ENCODE results near the gene ADNP2. TPM values are rescaled to one million over a fixed set of nuclear protein-coding genes. Genes with fewer than 3 reads are reported as not detected.

The ADNP2 gene
- total RNA-seq, 1 experiment from 2014 or later, result 12.6 TPM

DNA sequence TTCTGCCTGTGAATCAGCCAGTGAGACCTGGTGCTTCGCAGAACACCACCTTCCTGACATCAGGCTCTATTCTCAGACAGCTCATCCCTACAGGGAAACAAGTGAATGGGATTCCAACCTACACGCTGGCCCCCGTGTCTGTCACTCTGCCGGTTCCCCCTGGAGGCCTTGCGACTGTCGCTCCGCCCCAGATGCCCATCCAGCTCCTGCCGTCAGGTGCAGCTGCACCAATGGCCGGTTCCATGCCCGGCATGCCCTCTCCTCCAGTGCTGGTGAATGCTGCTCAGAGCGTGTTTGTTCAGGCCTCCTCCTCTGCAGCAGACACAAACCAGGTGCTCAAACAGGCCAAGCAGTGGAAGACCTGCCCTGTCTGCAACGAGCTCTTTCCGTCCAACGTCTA is 28.1 kb downstream of the ADNP2 start:
- H3K36me3 ChIP-seq (ENCODE audit: low read depth), result peaks cover 49% of the 10 kb centered on the region

GRCh38 chr18:80137976-80138375 is 28.9 kb downstream of the ADNP2 start:
- Histone ChIP-seq H3F3A (ENCODE audit: insufficient read depth, low read depth) (no peaks in the 10 kb centered on the region), H4K20me1 (ENCODE audit: insufficient read depth) (peaks cover 9% of the 10 kb centered on the region), H3K4me2 (no peak overlapping the region), H2AFZ (no peak overlapping the region), H3K36me3 (ENCODE audit: low read depth) (peaks cover 45% of the 10 kb centered on the region), H3K9me3 (ENCODE audit: insufficient read depth, low read depth) (no peaks in the 10 kb centered on the region), H3K27me3 (ENCODE audit: insufficient read depth, low read depth) (no peaks in the 10 kb centered on the region), H3K9me2 (ENCODE audit: insufficient read depth) (no peaks in the 10 kb centered on the region), H3K4me1 (replicated peaks; ENCODE audit: insufficient read depth) (no peaks in the 10 kb centered on the region), H3K4me3 (no peak overlapping the region), H3K27ac (no peak overlapping the region), H3K79me2 (ENCODE audit: low read depth) (no peaks in the 10 kb centered on the region)
- POLR2A ChIA-PET (ENCODE audit: unreplicated experiment), result no interaction called here
- no peak for DNase-seq
- TF ChIP-seq, protein P1, sequence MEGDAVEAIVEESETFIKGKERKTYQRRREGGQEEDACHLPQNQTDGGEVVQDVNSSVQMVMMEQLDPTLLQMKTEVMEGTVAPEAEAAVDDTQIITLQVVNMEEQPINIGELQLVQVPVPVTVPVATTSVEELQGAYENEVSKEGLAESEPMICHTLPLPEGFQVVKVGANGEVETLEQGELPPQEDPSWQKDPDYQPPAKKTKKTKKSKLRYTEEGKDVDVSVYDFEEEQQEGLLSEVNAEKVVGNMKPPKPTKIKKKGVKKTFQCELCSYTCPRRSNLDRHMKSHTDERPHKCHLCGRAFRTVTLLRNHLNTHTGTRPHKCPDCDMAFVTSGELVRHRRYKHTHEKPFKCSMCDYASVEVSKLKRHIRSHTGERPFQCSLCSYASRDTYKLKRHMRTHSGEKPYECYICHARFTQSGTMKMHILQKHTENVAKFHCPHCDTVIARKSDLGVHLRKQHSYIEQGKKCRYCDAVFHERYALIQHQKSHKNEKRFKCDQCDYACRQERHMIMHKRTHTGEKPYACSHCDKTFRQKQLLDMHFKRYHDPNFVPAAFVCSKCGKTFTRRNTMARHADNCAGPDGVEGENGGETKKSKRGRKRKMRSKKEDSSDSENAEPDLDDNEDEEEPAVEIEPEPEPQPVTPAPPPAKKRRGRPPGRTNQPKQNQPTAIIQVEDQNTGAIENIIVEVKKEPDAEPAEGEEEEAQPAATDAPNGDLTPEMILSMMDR (conservative IDR thresholded peaks at IDR 0.05), result no peak
- no peak for TF ChIP-seq EZH2 (IDR thresholded peaks at IDR 0.05; ENCODE audit: low read depth)
- no TSS peak for BruUV-seq (replicated peaks)
- CTCF ChIA-PET, result no interaction called here
- intact Hi-C loops (cut with micrococcal nuclease; ENCODE audit: unreplicated experiment), result no loop called here

More for the DNA sequence above, 28.1 kb downstream of the ADNP2 start:
- no peak overlapping the region for H3K27ac ChIP-seq
- no peak for DNase-seq
- intact Hi-C loops (cut with micrococcal nuclease; ENCODE audit: unreplicated experiment), result no loop called here
- POLR2A ChIA-PET (ENCODE audit: unreplicated experiment), result no interaction called here
- no peak overlapping the region for H3K4me3 ChIP-seq
- H3K9me2 ChIP-seq (ENCODE audit: insufficient read depth), result no peaks in the 10 kb centered on the region
- TF ChIP-seq, protein P1 (conservative IDR thresholded peaks at IDR 0.05), result no peak
- no peak for TF ChIP-seq EZH2 (IDR thresholded peaks at IDR 0.05; ENCODE audit: low read depth)
- H3K79me2 ChIP-seq (ENCODE audit: low read depth), result peaks cover 2% of the 10 kb centered on the region; the same call in 1 of the 2 replicates
- no peak overlapping the region for H3K4me2 ChIP-seq
- no peaks in the 10 kb centered on the region for H3K4me1 ChIP-seq (replicated peaks; ENCODE audit: insufficient read depth)
- H3K27me3 ChIP-seq (ENCODE audit: insufficient read depth, low read depth), result no peaks in the 10 kb centered on the region
- BruUV-seq (replicated peaks), result no TSS peak
- CTCF ChIA-PET, result no interaction called here
- no peaks in the 10 kb centered on the region for H3F3A ChIP-seq (ENCODE audit: insufficient read depth, low read depth)
- no peaks in the 10 kb centered on the region for H3K9me3 ChIP-seq (ENCODE audit: insufficient read depth, low read depth)
- no peak overlapping the region for H2AFZ ChIP-seq
- H4K20me1 ChIP-seq (ENCODE audit: insufficient read depth), result peaks cover 10% of the 10 kb centered on the region

- intact Hi-C loops (cut with micrococcal nuclease; ENCODE audit: unreplicated experiment), result no loop called here
- no TSS peak for BruUV-seq (replicated peaks)
- CTCF ChIA-PET, result interaction anchor here (0.7 kb wide), 1 partner anchor 682 kb away, joined by 3 read pairs; no protein-coding TSS in a partner anchor
Observed at GRCh38 chr18:80140455-80140985, 31.5 kb downstream of the ADNP2 start.

More at GRCh38 chr18:80140455-80140985, 31.5 kb downstream of the ADNP2 start:
- peaks cover 9% of the 10 kb centered on the region for H4K20me1 ChIP-seq (ENCODE audit: insufficient read depth)
- POLR2A ChIA-PET (ENCODE audit: unreplicated experiment), result no interaction called here
- no peaks in the 10 kb centered on the region for H3F3A ChIP-seq (ENCODE audit: insufficient read depth, low read depth)
- no peaks in the 10 kb centered on the region for H3K9me3 ChIP-seq (ENCODE audit: insufficient read depth, low read depth)
- H3K36me3 ChIP-seq (ENCODE audit: low read depth), result peaks cover 30% of the 10 kb centered on the region
- H3K79me2 ChIP-seq (ENCODE audit: low read depth), result no peaks in the 10 kb centered on the region
- H3K4me2 ChIP-seq, result no peak overlapping the region
- H2AFZ ChIP-seq, result no peak overlapping the region
- TF ChIP-seq EZH2 (IDR thresholded peaks at IDR 0.05; ENCODE audit: low read depth), result no peak
- TF ChIP-seq, protein P1 (conservative IDR thresholded peaks at IDR 0.05), result no peak
- H3K27ac ChIP-seq, result no peak overlapping the region
- H3K9me2 ChIP-seq (ENCODE audit: insufficient read depth), result no peaks in the 10 kb centered on the region
- DNase-seq, result no peak
- H3K4me3 ChIP-seq, result no peak overlapping the region
- H3K4me1 ChIP-seq (replicated peaks; ENCODE audit: insufficient read depth), result no peaks in the 10 kb centered on the region
- no peaks in the 10 kb centered on the region for H3K27me3 ChIP-seq (ENCODE audit: insufficient read depth, low read depth)
